Measurements from ENCODE around the gene CALN1.

DNA sequence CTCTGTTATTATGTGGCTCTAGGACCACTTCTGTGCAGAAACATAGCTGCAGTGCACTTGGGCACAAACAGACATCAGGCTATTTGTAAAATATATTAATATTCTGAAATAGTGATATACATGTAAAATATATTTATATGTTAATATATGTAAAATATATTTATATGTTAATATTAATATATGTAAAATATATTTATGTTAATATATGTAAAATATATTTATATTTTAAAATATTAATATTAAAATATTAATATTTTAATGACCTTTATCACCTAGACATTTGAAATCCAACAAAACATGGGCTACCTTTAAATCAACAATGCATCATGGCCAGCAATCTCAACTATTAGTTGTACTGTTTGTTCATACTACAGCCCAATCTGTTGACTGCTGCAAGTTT is 347.2 kb downstream of the CALN1 start:
- TF ChIP-seq POLR2A (IDR thresholded peaks at IDR 0.05; ENCODE audit: low read depth, low read length) (no peak), POLR2AphosphoS5 (IDR thresholded peaks at IDR 0.05; ENCODE audit: low read depth, low read length) (no peak), TAF1 (IDR thresholded peaks at IDR 0.05; ENCODE audit: borderline replicate concordance, low read depth, low read length) (no peak)
